B cell (primary cell): ENCODE measurements around the gene SLC6A4.

Source experiments
- CTCF ChIP-seq: fragments of 200-600 bp; IDR thresholded peaks from one replicate; pipeline ENCODE4 v1.8.0; 2022; ENCODE audit warnings: antibody characterized with exemption, mild to moderate bottlenecking
- EZH2 ChIP-seq: IDR thresholded peaks from 2 replicates; pipeline ENCODE4 v1.6.1; 2012; ENCODE audit warnings: borderline replicate concordance, low read depth, mild to moderate bottlenecking, moderate library complexity, low read length; ENCODE audit not compliant: insufficient read depth, poor library complexity, severe bottlenecking

DNA sequence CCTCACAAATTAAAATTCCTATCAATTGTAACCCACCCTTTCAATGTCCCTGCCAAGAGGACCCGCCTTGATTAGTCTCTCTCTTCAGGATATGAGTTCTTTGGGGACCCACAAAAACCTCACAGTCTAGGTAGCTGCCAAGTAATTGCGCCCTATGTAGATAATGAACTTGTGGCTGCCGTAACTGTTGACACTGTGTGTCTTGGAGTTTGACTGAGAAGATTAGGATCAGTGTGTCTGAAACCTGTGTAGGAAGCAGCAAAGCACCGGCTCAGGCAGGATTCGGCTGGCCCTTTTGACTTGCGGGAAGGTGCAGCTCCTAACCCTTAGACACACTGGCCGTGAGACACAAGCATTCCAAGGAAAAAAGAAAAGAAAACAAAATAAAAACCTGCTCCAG is 17.8 kb upstream of the SLC6A4 start:
- TF ChIP-seq CTCF, result no peak
- no peak for TF ChIP-seq EZH2
